ENCODE measurements around the gene PRPF6.

Gene PRPF6

GRCh38 chr20:63946986-63947637, 33.8 kb upstream of the PRPF6 start:
- H3K4me3 ChIP-seq (replicated peaks in 1 of 2; ENCODE audit: low read depth in 2 of 2, low read length in 2 of 2): no peak overlapping the region
- no peak for DNase-seq (ENCODE audit: low read depth in 2 of 2)
- TF ChIP-seq CTCF (IDR thresholded peaks at IDR 0.05; ENCODE audit: low read depth, low read length): no peak

- H3K4me3 ChIP-seq (replicated peaks in 1 of 2; ENCODE audit: low read depth in 2 of 2, low read length in 2 of 2): no peak overlapping the region
- TF ChIP-seq CTCF (IDR thresholded peaks at IDR 0.05; ENCODE audit: low read depth, low read length): no peak
- no peak for DNase-seq (ENCODE audit: low read depth in 2 of 2)
These were observed 33.1 kb upstream of the PRPF6 start for GRCh38 chr20:63947638-63948456.

GRCh38 chr20:63950701-63951397, 30.1 kb upstream of the PRPF6 start:
- TF ChIP-seq CTCF (IDR thresholded peaks at IDR 0.05; ENCODE audit: low read depth, low read length): no peak
- H3K4me3 ChIP-seq (replicated peaks in 1 of 2; ENCODE audit: low read depth in 2 of 2, low read length in 2 of 2): no peak overlapping the region
- DNase-seq (ENCODE audit: low read depth in 2 of 2): no peak

GRCh38 chr20:63951398-63952209, 29.3 kb upstream of the PRPF6 start:
- DNase-seq (ENCODE audit: low read depth in 2 of 2): no peak
- no peak overlapping the region for H3K4me3 ChIP-seq (replicated peaks in 1 of 2; ENCODE audit: low read depth in 2 of 2, low read length in 2 of 2)
- no peak for TF ChIP-seq CTCF (IDR thresholded peaks at IDR 0.05; ENCODE audit: low read depth, low read length)

- DNase-seq (ENCODE audit: low read depth in 2 of 2): no peak
- no peak for TF ChIP-seq CTCF (IDR thresholded peaks at IDR 0.05; ENCODE audit: low read depth, low read length)
- H3K4me3 ChIP-seq (replicated peaks in 1 of 2; ENCODE audit: low read depth in 2 of 2, low read length in 2 of 2): no peak overlapping the region
These were observed 28.8 kb upstream of the PRPF6 start for GRCh38 chr20:63952210-63952535.

- TF ChIP-seq CTCF (IDR thresholded peaks at IDR 0.05; ENCODE audit: low read depth, low read length): no peak
- H3K4me3 ChIP-seq (replicated peaks in 1 of 2; ENCODE audit: low read depth in 2 of 2, low read length in 2 of 2): no peak overlapping the region
- no peak for DNase-seq (ENCODE audit: low read depth in 2 of 2)
These were observed 28.2 kb upstream of the PRPF6 start for GRCh38 chr20:63952769-63953168.

Data from cardiac fibroblast (primary cell).